SK-N-SH treated with all-trans-retinoic acid at 6 μM for 48 hours (cell line): Measurements from ENCODE around the gene S100A16.

ENCODE experiments used
- ATAC-seq: fragments of 200-7000 bp; cut with Tn5 transposase; 3 replicates; pipeline ENCODE4 v1.9.1; 2020; ENCODE audit warnings: mild to moderate bottlenecking, moderate library complexity
- ARNTL ChIP-seq: fragments of 450-650 bp; formaldehyde crosslinking; IDR thresholded peaks from 2 replicates; pipeline ENCODE4 v1.5.0; 2020; ENCODE audit warnings: low read depth, mild to moderate bottlenecking, moderate library complexity, borderline replicate concordance
- CREB5 ChIP-seq: fragments of 250-450 bp; sonication (Bioruptor Pico); IDR thresholded peaks from 2 replicates; pipeline ENCODE4 v1.5.1; 2020; ENCODE audit warnings: low read depth, mild to moderate bottlenecking, moderate library complexity
- CSDC2 ChIP-seq: fragments of 250-450 bp; sonication (Bioruptor Pico); IDR thresholded peaks from 2 replicates; pipeline ENCODE4 v1.5.0; 2020; ENCODE audit warnings: mild to moderate bottlenecking, moderate library complexity
- CSRNP3 ChIP-seq: fragments of 250-450 bp; sonication (Bioruptor Pico); IDR thresholded peaks from 2 replicates; pipeline ENCODE4 v1.5.1; 2021; ENCODE audit warnings: mild to moderate bottlenecking, moderate library complexity
- ESRRG ChIP-seq: fragments of 250-450 bp; sonication (Bioruptor Pico); IDR thresholded peaks from 2 replicates; pipeline ENCODE4 v1.6.1; 2021; ENCODE audit warnings: mild to moderate bottlenecking
- GLIS3 ChIP-seq: fragments of 250-450 bp; sonication (Bioruptor Pico); IDR thresholded peaks from 2 replicates; pipeline ENCODE4 v1.5.0; 2020; ENCODE audit warnings: mild to moderate bottlenecking, moderate library complexity
- ISL1 ChIP-seq: fragments of 250-450 bp; sonication (Bioruptor Pico); IDR thresholded peaks from 2 replicates; pipeline ENCODE4 v2.1.2; 2022; ENCODE audit warnings: mild to moderate bottlenecking, moderate library complexity
- PATZ1 ChIP-seq: fragments of 250-450 bp; sonication (Bioruptor Pico); IDR thresholded peaks from 2 replicates; pipeline ENCODE4 v1.8.0; 2020; ENCODE audit warnings: mild to moderate bottlenecking, moderate library complexity, borderline replicate concordance
- PPARA ChIP-seq: fragments of 250-450 bp; sonication (Bioruptor Pico); IDR thresholded peaks from 2 replicates; pipeline ENCODE4 v1.5.0; 2020; ENCODE audit warnings: mild to moderate bottlenecking, borderline replicate concordance
- RARB ChIP-seq: fragments of 250-450 bp; sonication (Bioruptor Pico); IDR thresholded peaks from 2 replicates; pipeline ENCODE4 v1.8.0; 2021; ENCODE audit warnings: mild to moderate bottlenecking, moderate library complexity
- SNAI2 ChIP-seq: fragments of 250-450 bp; sonication (Bioruptor Pico); IDR thresholded peaks from 2 replicates; pipeline ENCODE4 v1.5.0; 2020; ENCODE audit warnings: mild to moderate bottlenecking, moderate library complexity
- TCF4 ChIP-seq: fragments of 250-450 bp; sonication (Bioruptor Pico); IDR thresholded peaks from 2 replicates; pipeline ENCODE4 v1.8.0; 2021; ENCODE audit warnings: mild to moderate bottlenecking, moderate library complexity, borderline replicate concordance
- TOX ChIP-seq: fragments of 250-450 bp; sonication (Bioruptor Pico); IDR thresholded peaks from 2 replicates; pipeline ENCODE4 v1.8.0; 2021; ENCODE audit warnings: mild to moderate bottlenecking, moderate library complexity, borderline replicate concordance
- ZC3H10 ChIP-seq: fragments of 250-450 bp; sonication (Bioruptor Pico); IDR thresholded peaks from 2 replicates; pipeline ENCODE4 v1.5.1; 2021; ENCODE audit warnings: mild to moderate bottlenecking, moderate library complexity
- ZFP3 ChIP-seq: fragments of 250-450 bp; sonication (Bioruptor Pico); IDR thresholded peaks from 2 replicates; pipeline ENCODE4 v1.5.0; 2020; ENCODE audit warnings: mild to moderate bottlenecking, moderate library complexity
- ZFP30 ChIP-seq: fragments of 450-650 bp; formaldehyde crosslinking; IDR thresholded peaks from 2 replicates; pipeline ENCODE4 v1.5.0; 2022; ENCODE audit warnings: mild to moderate bottlenecking, moderate library complexity
- ZNF565 ChIP-seq: fragments of 450-650 bp; formaldehyde crosslinking; conservative IDR thresholded peaks from 2 replicates; pipeline ENCODE4 v1.5.0; 2020; ENCODE audit warnings: low read depth, mild to moderate bottlenecking, moderate library complexity
- ZNF70 ChIP-seq: fragments of 450-650 bp; formaldehyde crosslinking; IDR thresholded peaks from 2 replicates; pipeline ENCODE4 v1.5.0; 2020; ENCODE audit warnings: mild to moderate bottlenecking, moderate library complexity
- ZNF8 ChIP-seq: fragments of 450-650 bp; formaldehyde crosslinking; IDR thresholded peaks from 2 replicates; pipeline ENCODE4 v1.5.0; 2020; ENCODE audit warnings: mild to moderate bottlenecking, moderate library complexity

Gene S100A16

GRCh38 chr1:153649137-153649862, 36.4 kb upstream of the S100A16 start:
- TF ChIP-seq ZC3H10 (CRISPR knock-in tag) (no peak), CSDC2 (CRISPR knock-in tag) (no peak), CREB5 (CRISPR knock-in tag) (no peak), ISL1 (CRISPR knock-in tag) (no peak), RARB (CRISPR knock-in tag) (no peak; the same call in 1 of the 2 replicates), ZNF70 (CRISPR knock-in tag) (no peak), ARNTL (CRISPR knock-in tag) (no peak), ZNF8 (CRISPR knock-in tag) (no peak), ZFP30 (CRISPR knock-in tag) (no peak), ZNF565 (no peak), TCF4 (no peak), ESRRG (CRISPR knock-in tag) (no peak), ZFP3 (CRISPR knock-in tag) (no peak), SNAI2 (CRISPR knock-in tag) (no peak), PATZ1 (CRISPR knock-in tag) (no peak), GLIS3 (CRISPR knock-in tag) (no peak), CSRNP3 (CRISPR knock-in tag) (no peak)
- ATAC-seq: peak; percentile 19

GRCh38 chr1:153648000-153648643, 35.2 kb upstream of the S100A16 start:
- ATAC-seq: peak; percentile 26
- TF ChIP-seq ZNF8 (CRISPR knock-in tag) (no peak), ESRRG (CRISPR knock-in tag) (no peak), CSRNP3 (CRISPR knock-in tag) (no peak), TOX (CRISPR knock-in tag) (no peak), PATZ1 (CRISPR knock-in tag) (no peak), ZC3H10 (CRISPR knock-in tag) (no peak)

- TF ChIP-seq PATZ1 (CRISPR knock-in tag) (0 out of 2 replicates have a peak, but pooled peaks have one; percentile 13), PPARA (CRISPR knock-in tag) (no peak)
- peak; percentile 16 for ATAC-seq
Measured at GRCh38 chr1:153647346-153647714, 34.4 kb upstream of the S100A16 start.
